ENCODE measurements around the gene P3H3.

P3H3 gene

DNA sequence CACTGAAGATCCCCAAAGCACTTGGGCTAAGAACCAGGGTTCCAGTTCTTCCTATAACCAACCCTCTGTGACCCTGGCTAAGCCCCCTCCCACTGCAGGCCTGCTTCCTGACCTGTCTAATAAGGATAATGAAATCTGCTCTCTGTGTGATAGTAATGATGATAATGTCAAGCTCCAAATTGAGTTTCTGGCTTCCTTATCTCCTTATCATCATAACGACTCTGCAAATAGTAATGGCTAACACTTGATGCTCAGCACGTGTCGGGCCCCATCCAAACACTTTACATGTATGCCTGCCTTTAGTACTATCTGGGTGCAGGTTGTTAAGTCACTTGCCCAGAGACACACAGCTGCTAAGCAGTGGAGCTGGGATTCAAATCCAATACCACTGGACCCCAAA is 11.6 kb upstream of the P3H3 start:
- no peaks in the 10 kb centered on the region for H3K36me3 ChIP-seq (replicated peaks; ENCODE audit: insufficient read depth, low read length)
- H3K4me3 ChIP-seq (ENCODE audit: low read length), result no peak overlapping the region
- no peaks in the 10 kb centered on the region for H3K9me2 ChIP-seq (replicated peaks; ENCODE audit: insufficient read depth, low read length)
- no peak overlapping the region for H3K9ac ChIP-seq (ENCODE audit: low read length)
- H3K27ac ChIP-seq (ENCODE audit: low read length), result no peak overlapping the region
- no peaks in the 10 kb centered on the region for H3F3A ChIP-seq (ENCODE audit: insufficient read depth, low read length)
- no peaks in the 10 kb centered on the region for H3K4me1 ChIP-seq (ENCODE audit: low read length)
- no peaks in the 10 kb centered on the region for H4K20me1 ChIP-seq (ENCODE audit: insufficient read depth, low read length)
- no peak for DNase-seq
- no peak overlapping the region for H2AFZ ChIP-seq (ENCODE audit: low read length)
- peaks cover 28% of the 10 kb centered on the region for H3K27me3 ChIP-seq (replicated peaks; ENCODE audit: insufficient read depth, low read length)
- H3K9me3 ChIP-seq (replicated peaks; ENCODE audit: insufficient read depth, low read length), result no peaks in the 10 kb centered on the region
- no peak overlapping the region for H3K4me2 ChIP-seq (ENCODE audit: low read depth, low read length)
- TF ChIP-seq EZH2phosphoT487 (IDR thresholded peaks at IDR 0.05; ENCODE audit: low read length) (no peak), CTCF (IDR thresholded peaks at IDR 0.05; ENCODE audit: low read length) (no peak), EZH2 (optimal IDR thresholded peaks at IDR 0.05; ENCODE audit: low read depth, low read length) (no peak)
- H3K79me2 ChIP-seq (ENCODE audit: low read length), result no peaks in the 10 kb centered on the region

DNA sequence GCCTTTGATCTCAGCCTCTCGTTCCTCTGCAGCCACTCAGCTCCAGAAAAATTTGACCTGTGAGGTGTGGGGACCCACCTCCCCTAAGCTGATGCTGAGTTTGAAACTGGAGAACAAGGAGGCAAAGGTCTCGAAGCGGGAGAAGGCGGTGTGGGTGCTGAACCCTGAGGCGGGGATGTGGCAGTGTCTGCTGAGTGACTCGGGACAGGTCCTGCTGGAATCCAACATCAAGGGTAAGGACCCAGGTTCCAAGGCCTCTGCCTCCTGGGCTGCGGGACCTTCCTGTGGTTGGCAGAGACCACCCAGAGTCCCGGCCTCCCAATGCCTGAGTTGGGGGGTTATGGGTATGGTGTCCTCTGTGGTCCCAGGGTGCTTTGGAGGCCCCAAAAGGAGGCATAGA is 11.1 kb upstream of the P3H3 start:
- DNase-seq, result no peak
- TF ChIP-seq EZH2 (optimal IDR thresholded peaks at IDR 0.05; ENCODE audit: low read depth, low read length), result no peak
- no peak for TF ChIP-seq EZH2phosphoT487 (IDR thresholded peaks at IDR 0.05; ENCODE audit: low read length)
- TF ChIP-seq CTCF (IDR thresholded peaks at IDR 0.05; ENCODE audit: low read length), result no peak
- no peak overlapping the region for H3K4me3 ChIP-seq (ENCODE audit: low read length)

GRCh38 chr12:6817662-6818157 is 10.5 kb upstream of the P3H3 start:
- Histone ChIP-seq H3K9ac (ENCODE audit: low read length) (no peak overlapping the region), H3K9me2 (replicated peaks; ENCODE audit: insufficient read depth, low read length) (no peaks in the 10 kb centered on the region), H3K36me3 (replicated peaks; ENCODE audit: insufficient read depth, low read length) (no peaks in the 10 kb centered on the region), H3K4me3 (ENCODE audit: low read length) (no peak overlapping the region), H4K20me1 (ENCODE audit: insufficient read depth, low read length) (no peaks in the 10 kb centered on the region), H3K9me3 (replicated peaks; ENCODE audit: insufficient read depth, low read length) (no peaks in the 10 kb centered on the region), H3K4me1 (ENCODE audit: low read length) (no peaks in the 10 kb centered on the region), H3K27ac (ENCODE audit: low read length) (no peak overlapping the region), H3K4me2 (ENCODE audit: low read depth, low read length) (no peak overlapping the region), H3K79me2 (ENCODE audit: low read length) (no peaks in the 10 kb centered on the region), H3F3A (ENCODE audit: insufficient read depth, low read length) (no peaks in the 10 kb centered on the region), H3K27me3 (replicated peaks; ENCODE audit: insufficient read depth, low read length) (peaks cover 39% of the 10 kb centered on the region), H2AFZ (ENCODE audit: low read length) (no peak overlapping the region)
- TF ChIP-seq EZH2phosphoT487 (IDR thresholded peaks at IDR 0.05; ENCODE audit: low read length), result no peak
- no peak for TF ChIP-seq CTCF (IDR thresholded peaks at IDR 0.05; ENCODE audit: low read length)
- no peak for TF ChIP-seq EZH2 (optimal IDR thresholded peaks at IDR 0.05; ENCODE audit: low read depth, low read length)
- DNase-seq, result no peak

More for the DNA sequence above, 11.1 kb upstream of the P3H3 start:
- H3K9me3 ChIP-seq (replicated peaks; ENCODE audit: insufficient read depth, low read length), result no peaks in the 10 kb centered on the region
- H2AFZ ChIP-seq (ENCODE audit: low read length), result no peak overlapping the region
- no peak overlapping the region for H3K4me2 ChIP-seq (ENCODE audit: low read depth, low read length)
- H3K4me1 ChIP-seq (ENCODE audit: low read length), result no peaks in the 10 kb centered on the region
- H3K9ac ChIP-seq (ENCODE audit: low read length), result no peak overlapping the region
- no peaks in the 10 kb centered on the region for H3K36me3 ChIP-seq (replicated peaks; ENCODE audit: insufficient read depth, low read length)
- H3K9me2 ChIP-seq (replicated peaks; ENCODE audit: insufficient read depth, low read length), result no peaks in the 10 kb centered on the region
- no peaks in the 10 kb centered on the region for H4K20me1 ChIP-seq (ENCODE audit: insufficient read depth, low read length)
- H3F3A ChIP-seq (ENCODE audit: insufficient read depth, low read length), result no peaks in the 10 kb centered on the region
- peaks cover 33% of the 10 kb centered on the region for H3K27me3 ChIP-seq (replicated peaks; ENCODE audit: insufficient read depth, low read length)
- H3K27ac ChIP-seq (ENCODE audit: low read length), result no peak overlapping the region
- H3K79me2 ChIP-seq (ENCODE audit: low read length), result no peaks in the 10 kb centered on the region
